Articular chondrocyte of knee joint (primary cell): ENCODE results near the gene RIMS1. TPM values are rescaled to one million over a fixed set of nuclear protein-coding genes. Genes with fewer than 3 reads are reported as not detected.

ENCODE experiments used
- total RNA-seq: library from RNA; depleted of rRNA; stranded (reverse); fragments of >200 nt; gene quantifications from 2 replicates; pipeline ENCODE4 v1.2.3, GENCODE V29; 2012

RIMS1 gene
- 7.8 and 11.7 TPM in 2 replicates for total RNA-seq

GRCh38 chr6:71886184-71887005 is at the start of gene RIMS1:
Gene RIMS1 (plus strand): TSS chr6:71886550. CDS start chr6:71887024, 474 bp downstream.

